MM.1S (cell line): ENCODE results near the gene TPTE.
"Not testable (repeated sequence)": the region's sequence is repeated elsewhere in the genome, so short reads cannot be mapped to it uniquely, and the experiment has no call there.

Source experiments
- DNase-seq: peaks from one replicate; pipeline ENCODE4 v3.0.0-alpha.2; 2015
- H2AFZ ChIP-seq: fragments of 300-600 bp; sonication (generic); 2 replicates; pipeline ENCODE4 v1.6.0; 2016; ENCODE audit warnings: antibody characterized with exemption, low read length
- H3F3A ChIP-seq: fragments of 300-600 bp; sonication (generic); 2 replicates; pipeline ENCODE4 v1.6.1; 2016; ENCODE audit warnings: mild to moderate bottlenecking, antibody characterized with exemption, low read length, moderate library complexity, mixed read lengths; ENCODE audit not compliant: insufficient read depth
- H3K27ac ChIP-seq: fragments of 300-600 bp; sonication (generic); 2 replicates; pipeline ENCODE4 v1.5.1; 2016; ENCODE audit warnings: mild to moderate bottlenecking, low read length
- H3K27me3 ChIP-seq: fragments of 300-600 bp; sonication (generic); replicated peaks from 2 replicates; pipeline ENCODE4 v1.6.0; 2016; ENCODE audit warnings: low read length; ENCODE audit not compliant: insufficient read depth
- H3K36me3 ChIP-seq: fragments of 300-600 bp; sonication (generic); replicated peaks from 2 replicates; pipeline ENCODE4 v1.6.1; 2016; ENCODE audit warnings: mild to moderate bottlenecking, low read length, mixed read lengths; ENCODE audit not compliant: insufficient read depth
- H3K4me1 ChIP-seq: fragments of 300-600 bp; sonication (generic); 2 replicates; pipeline ENCODE4 v1.6.1; 2016; ENCODE audit warnings: low read length, mixed read lengths
- H3K4me2 ChIP-seq: fragments of 300-600 bp; sonication (generic); 2 replicates; pipeline ENCODE4 v1.6.0; 2016; ENCODE audit warnings: low read depth, low read length
- H3K4me3 ChIP-seq: fragments of 300-600 bp; sonication (generic); 2 replicates; pipeline ENCODE4 v1.5.1; 2016; ENCODE audit warnings: low read length, mixed read lengths
- H3K79me2 ChIP-seq: fragments of 300-600 bp; sonication (generic); 2 replicates; pipeline ENCODE4 v1.6.1; 2016; ENCODE audit warnings: mixed run types, low read length, mixed read lengths
- H3K9ac ChIP-seq: fragments of 300-600 bp; sonication (generic); 2 replicates; pipeline ENCODE4 v1.6.1; 2016; ENCODE audit warnings: low read length, mixed read lengths
- H3K9me2 ChIP-seq: fragments of 300-600 bp; sonication (generic); replicated peaks from 2 replicates; pipeline ENCODE4 v1.6.1; 2016; ENCODE audit warnings: mild to moderate bottlenecking, low read length, mixed read lengths; ENCODE audit not compliant: insufficient read depth
- H3K9me3 ChIP-seq: fragments of 300-600 bp; sonication (generic); replicated peaks from 2 replicates; pipeline ENCODE4 v1.6.1; 2016; ENCODE audit warnings: mild to moderate bottlenecking, low read length, mixed read lengths; ENCODE audit not compliant: insufficient read depth
- H4K20me1 ChIP-seq: fragments of 300-600 bp; sonication (generic); 2 replicates; pipeline ENCODE4 v1.6.1; 2016; ENCODE audit warnings: mild to moderate bottlenecking, low read length, moderate library complexity, mixed read lengths; ENCODE audit not compliant: insufficient read depth
- TF ChIP-seq, protein P1 (sequence below): fragments of 300-600 bp; sonication (generic); IDR thresholded peaks from 2 replicates; pipeline ENCODE4 v1.5.1; 2016; ENCODE audit warnings: antibody characterized with exemption, low read length, mixed read lengths

The TPTE gene

DNA sequence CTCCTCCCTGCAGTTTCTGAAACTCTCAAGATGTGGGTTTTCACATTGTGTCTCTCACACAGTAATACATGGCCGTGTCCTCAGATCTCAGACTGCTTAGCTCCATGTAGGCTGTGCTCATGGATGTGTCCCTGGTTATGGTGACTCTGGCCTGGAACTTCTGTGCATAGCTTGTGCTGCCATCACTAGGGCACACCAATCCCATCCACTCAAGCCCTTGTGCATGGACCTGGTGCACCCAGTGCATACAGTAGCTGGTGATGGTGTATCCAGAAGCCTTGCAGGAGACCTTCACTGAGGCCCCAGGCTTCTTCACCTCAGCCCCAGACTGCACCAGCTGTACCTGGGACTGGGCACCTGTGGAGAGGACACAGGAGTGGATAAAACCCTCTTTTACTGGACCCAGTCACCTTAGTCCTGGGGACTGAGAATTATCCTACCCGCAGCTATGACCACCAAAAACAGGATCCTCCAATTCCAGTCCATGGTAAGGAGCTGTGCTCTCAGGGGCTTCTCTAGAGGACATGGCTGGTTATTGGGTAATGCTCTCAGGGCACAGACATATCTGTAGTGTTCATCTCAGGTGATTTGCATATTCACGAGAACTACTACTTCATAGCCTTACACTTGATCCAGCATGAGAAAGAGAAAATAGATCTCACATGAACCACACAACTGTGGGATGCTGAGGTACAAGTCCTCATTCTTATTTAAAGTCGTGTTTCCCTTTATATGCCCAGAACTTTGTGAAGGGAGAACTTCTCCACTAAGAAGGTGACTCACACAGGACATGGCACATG is 128.2 kb downstream of the TPTE start:
- not testable (repeated sequence) for DNase-seq, H2AFZ ChIP-seq, H4K20me1 ChIP-seq, H3K27me3 ChIP-seq, H3K27ac ChIP-seq, H3K36me3 ChIP-seq, H3K9me3 ChIP-seq, H3K4me1 ChIP-seq, H3K4me2 ChIP-seq, H3F3A ChIP-seq, H3K4me3 ChIP-seq, H3K9ac ChIP-seq, H3K9me2 ChIP-seq, H3K79me2 ChIP-seq

DNA sequence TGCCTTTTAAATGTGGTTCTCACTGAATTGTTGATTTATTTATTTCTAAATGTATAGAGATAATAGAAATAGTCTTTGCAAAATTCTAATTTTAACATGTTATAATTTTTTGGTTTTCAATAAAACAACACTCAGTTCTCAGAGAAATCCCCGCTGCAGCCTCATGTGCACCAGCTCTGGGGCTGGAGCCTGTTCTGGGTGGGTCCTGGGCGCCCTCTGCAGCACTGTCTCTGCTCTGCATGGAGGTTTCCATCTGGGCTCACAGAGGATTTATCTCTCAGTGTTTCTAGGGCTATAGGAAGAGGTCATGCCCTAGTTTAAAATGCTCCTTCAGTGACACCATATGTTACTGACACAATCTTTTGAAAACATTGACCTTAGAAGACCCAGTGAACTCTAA is 128.9 kb downstream of the TPTE start:
- H3K36me3 ChIP-seq, DNase-seq, H3K9me3 ChIP-seq, H3K27me3 ChIP-seq, H3K27ac ChIP-seq, H3K4me3 ChIP-seq, H4K20me1 ChIP-seq, H3F3A ChIP-seq, H3K4me2 ChIP-seq, H3K79me2 ChIP-seq, H2AFZ ChIP-seq, H3K4me1 ChIP-seq, H3K9me2 ChIP-seq, H3K9ac ChIP-seq: not testable (repeated sequence)
- TF ChIP-seq, protein P1, sequence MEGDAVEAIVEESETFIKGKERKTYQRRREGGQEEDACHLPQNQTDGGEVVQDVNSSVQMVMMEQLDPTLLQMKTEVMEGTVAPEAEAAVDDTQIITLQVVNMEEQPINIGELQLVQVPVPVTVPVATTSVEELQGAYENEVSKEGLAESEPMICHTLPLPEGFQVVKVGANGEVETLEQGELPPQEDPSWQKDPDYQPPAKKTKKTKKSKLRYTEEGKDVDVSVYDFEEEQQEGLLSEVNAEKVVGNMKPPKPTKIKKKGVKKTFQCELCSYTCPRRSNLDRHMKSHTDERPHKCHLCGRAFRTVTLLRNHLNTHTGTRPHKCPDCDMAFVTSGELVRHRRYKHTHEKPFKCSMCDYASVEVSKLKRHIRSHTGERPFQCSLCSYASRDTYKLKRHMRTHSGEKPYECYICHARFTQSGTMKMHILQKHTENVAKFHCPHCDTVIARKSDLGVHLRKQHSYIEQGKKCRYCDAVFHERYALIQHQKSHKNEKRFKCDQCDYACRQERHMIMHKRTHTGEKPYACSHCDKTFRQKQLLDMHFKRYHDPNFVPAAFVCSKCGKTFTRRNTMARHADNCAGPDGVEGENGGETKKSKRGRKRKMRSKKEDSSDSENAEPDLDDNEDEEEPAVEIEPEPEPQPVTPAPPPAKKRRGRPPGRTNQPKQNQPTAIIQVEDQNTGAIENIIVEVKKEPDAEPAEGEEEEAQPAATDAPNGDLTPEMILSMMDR = peak; percentile 29
